ENCODE data around the gene SDHB.

DNA sequence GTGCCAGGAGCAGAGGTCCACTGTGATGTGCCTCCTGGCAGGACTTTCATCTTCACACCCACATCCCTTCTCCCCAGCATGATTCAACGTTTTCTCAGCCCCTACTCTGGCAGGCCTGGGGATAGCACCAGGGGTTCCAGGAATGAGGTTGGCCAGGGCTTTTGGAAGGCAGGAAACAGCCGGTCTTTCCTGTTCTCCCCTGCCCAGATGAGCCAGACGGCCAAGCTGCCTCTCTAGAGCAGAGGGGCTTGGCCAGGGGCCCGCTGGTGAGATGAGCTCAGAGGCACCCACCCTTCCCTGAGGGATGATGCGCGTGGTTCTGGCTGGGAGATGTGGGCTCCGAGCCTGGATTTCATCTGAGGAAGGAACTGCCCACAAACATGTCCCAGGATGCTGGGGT is 69.1 kb downstream of the SDHB start:
- TF ChIP-seq, protein P1, sequence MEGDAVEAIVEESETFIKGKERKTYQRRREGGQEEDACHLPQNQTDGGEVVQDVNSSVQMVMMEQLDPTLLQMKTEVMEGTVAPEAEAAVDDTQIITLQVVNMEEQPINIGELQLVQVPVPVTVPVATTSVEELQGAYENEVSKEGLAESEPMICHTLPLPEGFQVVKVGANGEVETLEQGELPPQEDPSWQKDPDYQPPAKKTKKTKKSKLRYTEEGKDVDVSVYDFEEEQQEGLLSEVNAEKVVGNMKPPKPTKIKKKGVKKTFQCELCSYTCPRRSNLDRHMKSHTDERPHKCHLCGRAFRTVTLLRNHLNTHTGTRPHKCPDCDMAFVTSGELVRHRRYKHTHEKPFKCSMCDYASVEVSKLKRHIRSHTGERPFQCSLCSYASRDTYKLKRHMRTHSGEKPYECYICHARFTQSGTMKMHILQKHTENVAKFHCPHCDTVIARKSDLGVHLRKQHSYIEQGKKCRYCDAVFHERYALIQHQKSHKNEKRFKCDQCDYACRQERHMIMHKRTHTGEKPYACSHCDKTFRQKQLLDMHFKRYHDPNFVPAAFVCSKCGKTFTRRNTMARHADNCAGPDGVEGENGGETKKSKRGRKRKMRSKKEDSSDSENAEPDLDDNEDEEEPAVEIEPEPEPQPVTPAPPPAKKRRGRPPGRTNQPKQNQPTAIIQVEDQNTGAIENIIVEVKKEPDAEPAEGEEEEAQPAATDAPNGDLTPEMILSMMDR (IDR thresholded peaks at IDR 0.05; ENCODE audit: insufficient read depth, low read length, poor library complexity, severe bottlenecking) = no peak
- TF ChIP-seq EZH2phosphoT487 (conservative IDR thresholded peaks at IDR 0.05; ENCODE audit: low read length) = no peak
